Sciatic nerve (tissue), 2 donors: ENCODE results near the gene FOXP4. TPM values are rescaled to one million over a fixed set of nuclear protein-coding genes. Genes with fewer than 3 reads are reported as not detected.

ENCODE experiments used
- ATAC-seq: fragments of 200-7000 bp; cut with Tn5 transposase; one replicate; pipeline ENCODE4 v1.9.1; 2020; ENCODE audit warnings: mild to moderate bottlenecking, moderate library complexity
- DNase-seq: peaks from one replicate; pipeline ENCODE4 v3.0.0-alpha.2; 2020; ENCODE audit warnings: low spot score
- intact Hi-C: fragments of 100-400 bp; cut with DNase I; formaldehyde crosslinking; loops from one replicate; pipeline ENCODE4 v1.14.2; 2022
- total RNA-seq: library from RNA; stranded (reverse); fragmentation: NEBNext Ultra II Directional; extraction: Animal tissue kit (Norgen Biotek cat#: 25700); gene quantifications from one replicate; pipeline ENCODE4 v1.2.1, GENCODE V29; 2021
- donor health status: DM: no; HTN: no; CAD: no.
- donor health status: DM: no; HTN: no; CAD: no.

Gene FOXP4
- total RNA-seq, 1 donor from 2014 or later = 39.2 TPM

- ATAC-seq (no peak), DNase-seq (no peak)
Measured at GRCh38 chr6:41633056-41633634, 87.0 kb downstream of the FOXP4 start.

GRCh38 chr6:41634657-41635056 lies 88.5 kb downstream of the FOXP4 start:
- ATAC-seq = no peak
- intact Hi-C loops = no loop called here
- no peak for DNase-seq

More at GRCh38 chr6:41633056-41633634, 87.0 kb downstream of the FOXP4 start:
- intact Hi-C loops = no loop called here

GRCh38 chr6:41635365-41635764 lies 89.2 kb downstream of the FOXP4 start:
- no peak for DNase-seq

GRCh38 chr6:41636833-41637193 lies 90.6 kb downstream of the FOXP4 start:
- ATAC-seq (no peak), DNase-seq (no peak)
- intact Hi-C loops = no loop called here

More at GRCh38 chr6:41635365-41635764, 89.2 kb downstream of the FOXP4 start:
- intact Hi-C loops = no loop called here
- ATAC-seq = no peak

GRCh38 chr6:41637194-41638001 lies 91.2 kb downstream of the FOXP4 start:
- intact Hi-C loops = no loop called here
- ATAC-seq = no peak
- no peak for DNase-seq

- peak; percentile 70 for DNase-seq
- intact Hi-C loops = no loop called here
- peak; percentile 37 for ATAC-seq
Measured at GRCh38 chr6:41638002-41638934, 92.1 kb downstream of the FOXP4 start, which contains the start of gene MDFI. Gene MDFI (plus strand): TSS chr6:41638468. CDS start chr6:41638750, 282 bp downstream.

- intact Hi-C loops = no loop called here
- DNase-seq = peak; percentile 71
Measured at GRCh38 chr6:41638935-41639808, 93.0 kb downstream of the FOXP4 start.

GRCh38 chr6:41639809-41640371 lies 93.7 kb downstream of the FOXP4 start:
- DNase-seq (no peak), ATAC-seq (no peak)
- intact Hi-C loops = no loop called here

More at GRCh38 chr6:41638935-41639808, 93.0 kb downstream of the FOXP4 start:
- ATAC-seq = peak; percentile 74

GRCh38 chr6:41640426-41640825 lies 94.2 kb downstream of the FOXP4 start:
- no peak for DNase-seq
- no peak for ATAC-seq
- intact Hi-C loops = no loop called here

- intact Hi-C loops = no loop called here
- DNase-seq (peak; percentile 45), ATAC-seq (no peak)
Measured at GRCh38 chr6:41641352-41641925, 95.3 kb downstream of the FOXP4 start.

GRCh38 chr6:41642090-41642959 lies 96.1 kb downstream of the FOXP4 start:
- no peak for ATAC-seq
- peak; percentile 37 for DNase-seq

GRCh38 chr6:41642960-41643898 lies 97.0 kb downstream of the FOXP4 start:
- ATAC-seq (no peak), DNase-seq (peak; percentile 26)
- intact Hi-C loops = no loop called here

More at GRCh38 chr6:41642090-41642959, 96.1 kb downstream of the FOXP4 start:
- intact Hi-C loops = no loop called here

- DNase-seq (no peak), ATAC-seq (no peak)
- intact Hi-C loops = no loop called here
Measured at GRCh38 chr6:41643899-41644269, 97.7 kb downstream of the FOXP4 start.

- DNase-seq (no peak), ATAC-seq (no peak)
- intact Hi-C loops = no loop called here
Measured at GRCh38 chr6:41644297-41644879, 98.2 kb downstream of the FOXP4 start.

GRCh38 chr6:41645007-41645618 lies 98.9 kb downstream of the FOXP4 start:
- DNase-seq = peak; percentile 42
- intact Hi-C loops = no loop called here

More at GRCh38 chr6:41645007-41645618, 98.9 kb downstream of the FOXP4 start:
- no peak for ATAC-seq
